ENCODE data around the gene GPC6.

The GPC6 gene

GRCh38 chr13:93268327-93269028 is 41.9 kb downstream of the GPC6 start:
- no peak for DNase-seq (ENCODE audit: low read depth)

- no peak for DNase-seq (ENCODE audit: low read depth)
Measured at GRCh38 chr13:93270769-93271742, 44.4 kb downstream of the GPC6 start.

DNA sequence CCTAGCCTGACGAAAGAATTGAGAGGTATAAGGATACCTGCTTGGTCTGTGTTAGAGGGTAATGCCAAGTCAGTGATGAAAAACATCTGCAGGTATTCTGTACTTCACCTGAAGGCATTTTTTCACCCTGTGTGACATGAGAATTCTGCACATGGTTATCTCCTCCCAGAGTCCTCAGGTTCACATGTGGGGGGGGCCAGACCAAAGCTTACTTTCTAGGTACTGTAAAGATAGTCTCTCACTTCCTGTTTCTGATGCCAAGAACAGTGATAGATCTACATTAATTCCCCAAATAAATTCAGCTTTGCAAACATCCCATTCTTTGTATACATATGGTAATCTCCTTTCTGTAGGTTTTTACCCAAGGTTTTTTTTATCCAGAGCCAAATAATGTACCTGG is 53.4 kb downstream of the GPC6 start:
- no peak for DNase-seq (ENCODE audit: low read depth)

- DNase-seq (ENCODE audit: low read depth), result no peak
Measured at GRCh38 chr13:93280688-93281087, 54.1 kb downstream of the GPC6 start.

DNA sequence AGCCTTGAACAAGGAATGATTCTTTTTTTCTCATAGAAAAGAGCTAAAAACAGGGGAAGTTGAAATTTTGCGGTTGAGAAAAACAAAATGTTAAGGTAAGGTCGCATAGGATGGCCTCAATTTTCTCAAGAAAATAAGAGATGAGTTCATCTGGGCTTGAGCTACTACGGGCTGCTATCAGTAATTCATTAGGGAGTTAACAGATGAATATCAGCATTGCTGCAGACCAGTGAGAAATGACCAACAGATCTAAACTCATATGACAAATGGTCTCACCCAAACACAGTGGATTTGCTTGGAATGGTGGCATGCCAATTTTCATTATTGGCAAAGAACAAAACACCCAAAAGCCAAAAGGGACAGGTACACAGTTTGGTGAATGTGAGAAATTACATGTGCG is 56.6 kb downstream of the GPC6 start:
- no peak for DNase-seq (ENCODE audit: low read depth)

- DNase-seq (ENCODE audit: low read depth), result no peak
Measured at GRCh38 chr13:93284064-93284463, 57.5 kb downstream of the GPC6 start.

DNA sequence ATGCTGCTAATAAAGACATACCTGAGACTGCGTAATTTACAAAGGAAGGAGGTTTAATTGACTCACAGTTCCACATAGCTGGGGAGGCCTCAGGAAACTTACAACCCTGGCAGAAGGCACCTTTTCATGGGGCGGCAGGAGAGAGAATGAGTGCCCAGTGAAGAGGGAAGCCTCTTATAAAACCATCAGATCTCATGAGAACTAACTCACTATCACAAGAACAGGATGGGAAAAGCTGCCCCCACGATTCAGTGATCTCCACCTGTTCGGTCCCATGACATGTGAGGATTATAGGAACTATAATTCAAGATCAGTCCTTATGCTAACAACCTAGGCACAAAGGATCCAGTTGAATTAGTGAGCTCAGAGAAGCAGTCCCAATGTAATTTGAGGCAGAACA is 59.4 kb downstream of the GPC6 start:
- DNase-seq (ENCODE audit: low read depth), result no peak

- no peak for DNase-seq (ENCODE audit: low read depth)
Measured at GRCh38 chr13:93289053-93289452, 62.4 kb downstream of the GPC6 start.

GRCh38 chr13:93289842-93290241 is 63.2 kb downstream of the GPC6 start:
- DNase-seq (ENCODE audit: low read depth), result no peak

DNA sequence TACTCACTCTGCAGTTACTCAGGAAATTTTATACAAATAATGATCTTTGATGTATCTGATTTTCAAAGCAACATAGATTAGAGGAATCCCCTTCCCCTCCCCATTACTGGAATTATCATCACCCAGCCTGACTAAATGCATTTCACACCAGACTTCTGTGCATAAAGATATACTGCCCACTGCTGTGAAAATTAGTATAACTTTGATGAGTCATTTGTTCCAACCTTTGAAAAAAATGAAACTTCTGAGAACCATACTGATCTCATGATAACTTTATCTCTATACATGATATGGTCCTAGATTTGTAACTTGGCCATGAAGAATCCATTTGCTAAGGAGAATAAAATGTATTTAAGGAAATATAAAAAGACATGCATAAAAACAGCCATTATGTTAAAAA is 63.9 kb downstream of the GPC6 start:
- peak; percentile 3 for DNase-seq (ENCODE audit: low read depth)

GRCh38 chr13:93292366-93292765 is 65.8 kb downstream of the GPC6 start:
- no peak for DNase-seq (ENCODE audit: low read depth)

- no peak for DNase-seq (ENCODE audit: low read depth)
Measured at GRCh38 chr13:93293710-93294109, 67.1 kb downstream of the GPC6 start.

GRCh38 chr13:93296584-93296983 is 70.0 kb downstream of the GPC6 start:
- DNase-seq (ENCODE audit: low read depth), result no peak

- DNase-seq (ENCODE audit: low read depth), result no peak
Measured at GRCh38 chr13:93298713-93299112, 72.1 kb downstream of the GPC6 start.

DNA sequence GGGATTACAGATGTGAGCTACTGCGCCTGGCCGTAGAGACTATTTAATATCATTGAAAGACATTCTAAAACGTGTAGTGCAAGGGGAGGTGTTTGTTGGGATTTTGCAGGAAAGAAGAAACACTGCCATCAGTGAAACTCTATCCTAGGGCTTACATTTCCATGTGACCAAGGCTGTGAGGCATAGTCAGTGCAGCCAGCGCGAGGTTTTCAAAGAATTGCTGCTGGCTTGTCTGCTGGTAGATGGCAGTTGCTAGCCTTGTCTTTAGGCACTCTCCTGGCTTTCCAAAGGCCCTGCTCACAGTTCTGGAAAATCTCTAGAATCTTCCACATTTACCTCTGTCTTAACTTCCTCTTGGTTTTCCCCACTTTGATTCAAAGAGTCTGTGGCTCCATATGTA is 77.5 kb downstream of the GPC6 start:
- DNase-seq (ENCODE audit: low read depth), result no peak

- no peak for DNase-seq (ENCODE audit: low read depth)
Measured at GRCh38 chr13:93304868-93305613, 78.4 kb downstream of the GPC6 start.

DNA sequence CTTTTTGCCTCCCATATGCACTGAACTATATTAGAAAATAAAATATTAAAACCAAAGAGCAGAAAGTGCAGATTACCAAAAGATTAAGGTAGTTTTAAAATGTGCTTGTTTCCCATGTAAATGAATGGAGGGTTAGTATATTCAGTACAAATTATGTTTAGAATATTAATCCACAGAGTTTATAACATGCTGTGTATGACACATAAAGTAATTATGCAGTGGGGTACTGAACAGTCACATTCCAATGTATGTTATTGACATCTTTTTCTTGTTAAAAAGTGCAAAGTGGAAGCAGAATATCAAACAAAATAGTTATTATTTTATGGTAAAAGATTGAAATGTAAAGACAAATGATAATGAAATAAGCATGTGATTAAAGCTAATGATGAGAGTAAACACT is 79.3 kb downstream of the GPC6 start:
- DNase-seq (ENCODE audit: low read depth), result no peak

DNA sequence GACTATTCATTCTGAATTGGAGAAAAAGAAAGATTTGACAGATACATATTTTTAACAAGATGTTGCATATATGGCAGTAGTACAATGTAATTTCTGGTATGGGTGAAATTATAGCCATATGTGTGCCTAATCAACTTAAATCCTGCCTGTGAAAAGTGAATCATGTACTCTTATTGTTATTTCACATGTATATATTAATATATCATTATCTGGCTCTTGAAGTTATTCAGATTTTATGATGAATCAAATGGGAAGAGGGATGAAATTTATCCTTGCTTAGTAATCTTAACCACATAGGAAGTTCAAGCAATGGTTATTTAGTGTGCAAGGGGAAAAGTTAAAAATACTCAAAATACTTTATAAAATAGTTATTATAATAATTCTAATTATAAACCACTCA is 80.5 kb downstream of the GPC6 start:
- no peak for DNase-seq (ENCODE audit: low read depth)

DNA sequence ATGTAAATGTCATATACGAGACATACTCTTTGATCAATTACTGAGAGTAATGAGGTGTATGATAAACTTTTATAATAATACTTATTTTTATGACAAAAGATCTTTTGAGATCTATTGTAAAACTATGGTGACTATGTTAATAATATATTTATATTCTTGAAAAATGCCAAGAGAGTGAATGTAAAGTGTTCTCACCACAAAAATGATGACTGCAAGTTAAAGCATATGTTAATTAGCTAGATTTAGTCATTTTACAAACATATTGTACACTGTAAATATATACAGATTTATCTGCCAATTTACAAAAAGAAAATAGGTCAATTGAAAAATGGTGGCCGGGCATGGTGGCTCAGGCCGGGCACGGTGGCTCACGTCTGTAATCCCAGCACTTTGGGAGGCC is 81.0 kb downstream of the GPC6 start:
- no peak for DNase-seq (ENCODE audit: low read depth)

DNA sequence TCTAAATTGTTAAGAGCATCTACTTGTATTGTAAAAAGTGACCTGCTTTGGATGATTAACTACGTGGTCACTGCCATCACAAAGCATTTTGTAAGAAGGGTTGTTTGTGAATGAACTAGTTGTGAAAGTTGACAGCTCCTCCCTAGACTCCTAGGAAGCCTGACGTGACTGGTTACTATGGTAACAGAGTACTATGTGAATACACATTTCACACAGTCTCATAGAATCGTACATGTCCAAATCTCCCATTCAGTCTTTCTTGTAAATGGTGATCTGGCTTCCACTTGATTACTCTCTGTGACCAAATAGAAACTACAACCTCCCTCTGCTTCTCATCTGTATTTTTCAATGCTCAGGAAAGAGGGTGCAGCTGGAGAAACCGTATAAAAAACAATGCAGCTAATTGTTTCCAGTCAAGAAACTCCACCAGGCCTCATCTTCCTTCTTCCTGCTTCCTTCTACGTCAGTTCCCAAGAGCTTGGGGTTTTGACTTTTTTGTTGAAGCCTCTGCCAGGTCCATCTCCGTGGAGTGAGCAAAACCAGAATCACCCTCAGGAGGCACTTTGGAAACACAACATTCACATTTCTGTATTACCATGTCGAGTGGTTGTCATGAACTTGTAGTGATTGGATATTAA is 83.4 kb downstream of the GPC6 start:
- DNase-seq (ENCODE audit: low read depth), result peak; percentile 78

DNA sequence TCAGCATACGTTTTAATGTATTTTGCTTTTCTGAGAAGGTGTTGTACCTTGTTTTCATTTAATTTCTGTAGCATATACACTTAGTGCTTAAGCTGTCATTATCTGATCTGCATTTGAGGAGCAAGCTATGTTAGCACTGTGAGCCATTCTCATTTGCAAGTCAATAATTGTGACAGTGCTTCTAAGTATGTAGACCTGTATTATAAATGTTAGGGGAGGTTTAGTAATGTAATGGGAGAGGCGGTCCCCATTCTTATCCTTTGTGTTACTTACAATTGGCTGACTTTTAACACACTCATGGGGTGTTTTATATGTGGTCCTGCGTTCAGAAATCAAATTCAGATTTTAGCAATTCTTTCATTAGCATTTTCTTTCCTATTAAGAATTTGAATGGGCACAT is 90.2 kb downstream of the GPC6 start:
- DNase-seq (ENCODE audit: low read depth), result no peak

Data from fibroblast of gingiva (primary cell).